NB4 (cell line): ENCODE data around the gene MCM3AP.

Experiments
- POLR2A ChIP-seq: IDR thresholded peaks from 2 replicates; pipeline ENCODE4 v1.6.1; 2011; ENCODE audit warnings: mild to moderate bottlenecking; ENCODE audit not compliant: insufficient read length; ENCODE audit errors: extremely low read depth
- TF ChIP-seq, protein P1 (sequence below): IDR thresholded peaks from one replicate; pipeline ENCODE4 v1.5.1; 2012; ENCODE audit warnings: low read depth, low read length

DNA sequence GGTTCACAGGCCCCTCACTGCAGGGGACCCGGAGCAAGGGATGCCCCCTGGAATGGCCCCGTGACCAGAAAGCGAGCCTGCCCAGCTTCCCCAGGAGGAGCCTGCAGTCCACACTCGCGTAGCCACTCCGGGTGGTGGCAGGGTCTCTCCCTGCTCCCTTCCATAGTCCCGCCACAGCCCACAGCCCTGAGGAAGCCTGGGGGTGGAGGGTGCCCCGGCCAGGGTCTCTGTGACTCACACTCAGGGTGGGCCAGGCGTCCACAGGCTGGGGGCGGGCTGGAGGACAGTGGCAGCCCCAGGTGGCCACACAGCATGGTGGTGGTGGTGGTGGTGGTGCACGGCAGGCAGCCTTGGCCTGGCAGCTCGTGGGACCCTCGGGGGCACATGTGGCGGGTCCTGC lies 16.3 kb upstream of the MCM3AP start:
- TF ChIP-seq, protein P1, sequence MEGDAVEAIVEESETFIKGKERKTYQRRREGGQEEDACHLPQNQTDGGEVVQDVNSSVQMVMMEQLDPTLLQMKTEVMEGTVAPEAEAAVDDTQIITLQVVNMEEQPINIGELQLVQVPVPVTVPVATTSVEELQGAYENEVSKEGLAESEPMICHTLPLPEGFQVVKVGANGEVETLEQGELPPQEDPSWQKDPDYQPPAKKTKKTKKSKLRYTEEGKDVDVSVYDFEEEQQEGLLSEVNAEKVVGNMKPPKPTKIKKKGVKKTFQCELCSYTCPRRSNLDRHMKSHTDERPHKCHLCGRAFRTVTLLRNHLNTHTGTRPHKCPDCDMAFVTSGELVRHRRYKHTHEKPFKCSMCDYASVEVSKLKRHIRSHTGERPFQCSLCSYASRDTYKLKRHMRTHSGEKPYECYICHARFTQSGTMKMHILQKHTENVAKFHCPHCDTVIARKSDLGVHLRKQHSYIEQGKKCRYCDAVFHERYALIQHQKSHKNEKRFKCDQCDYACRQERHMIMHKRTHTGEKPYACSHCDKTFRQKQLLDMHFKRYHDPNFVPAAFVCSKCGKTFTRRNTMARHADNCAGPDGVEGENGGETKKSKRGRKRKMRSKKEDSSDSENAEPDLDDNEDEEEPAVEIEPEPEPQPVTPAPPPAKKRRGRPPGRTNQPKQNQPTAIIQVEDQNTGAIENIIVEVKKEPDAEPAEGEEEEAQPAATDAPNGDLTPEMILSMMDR = no peak
- no peak for TF ChIP-seq POLR2A
